Stimulated activated CD4-positive, alpha-beta T cell treated with anti-CD3 and anti-CD28 coated beads, TNF-alpha, amount 100 ng/mL, for 1 hour (primary cell): ENCODE data around the gene LAGE3.

Experiments used
- DNase-seq, 3 donors: peaks; one replicate each; pipeline ENCODE4 v3.0.0-alpha.2; 2020; ENCODE audit warnings: low read depth in 3 of 3, low spot score in 1 of 3

LAGE3 gene

GRCh38 chrX:154477891-154478477 lies 1.1 kb downstream of the LAGE3 start:
- no peak for DNase-seq

GRCh38 chrX:154476821-154477220 lies 2.3 kb downstream of the LAGE3 start:
- no peak for DNase-seq

GRCh38 chrX:154473683-154474082 lies 5.4 kb downstream of the LAGE3 start:
- no peak for DNase-seq

- DNase-seq: no peak
Observed at GRCh38 chrX:154472685-154473632, 6.1 kb downstream of the LAGE3 start.

- DNase-seq: no peak
Observed at GRCh38 chrX:154471839-154472684, 7.0 kb downstream of the LAGE3 start.

DNA sequence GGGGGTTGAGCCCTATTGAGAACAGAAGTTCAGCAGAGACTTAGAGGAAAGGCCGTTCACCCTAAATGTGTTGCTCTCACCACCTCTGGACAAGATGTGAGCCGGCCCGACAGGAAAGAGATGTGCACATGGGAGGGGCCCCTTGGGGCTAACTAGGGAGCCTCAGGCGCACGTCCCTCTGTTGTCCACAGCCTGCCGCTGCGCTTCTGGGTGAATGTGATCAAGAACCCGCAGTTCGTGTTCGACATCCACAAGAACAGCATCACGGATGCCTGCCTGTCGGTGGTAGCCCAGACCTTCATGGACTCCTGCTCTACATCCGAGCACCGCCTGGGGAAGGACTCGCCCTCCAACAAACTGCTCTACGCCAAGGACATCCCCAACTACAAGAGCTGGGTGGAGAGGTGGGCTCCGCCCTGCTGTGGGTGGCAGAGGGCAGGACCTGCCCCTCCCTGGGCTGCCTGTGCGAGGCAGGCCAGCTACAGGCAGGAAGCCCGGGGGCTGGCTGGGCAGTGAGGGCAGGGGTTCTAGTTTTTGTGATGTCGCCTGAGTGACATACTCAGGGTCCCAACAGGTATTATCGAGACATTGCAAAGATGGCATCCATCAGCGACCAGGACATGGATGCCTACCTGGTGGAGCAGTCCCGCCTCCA lies 8.0 kb downstream of the LAGE3 start:
- no peak for DNase-seq

- DNase-seq: no peak
Observed at GRCh38 chrX:154470434-154470833, 8.6 kb downstream of the LAGE3 start.

DNA sequence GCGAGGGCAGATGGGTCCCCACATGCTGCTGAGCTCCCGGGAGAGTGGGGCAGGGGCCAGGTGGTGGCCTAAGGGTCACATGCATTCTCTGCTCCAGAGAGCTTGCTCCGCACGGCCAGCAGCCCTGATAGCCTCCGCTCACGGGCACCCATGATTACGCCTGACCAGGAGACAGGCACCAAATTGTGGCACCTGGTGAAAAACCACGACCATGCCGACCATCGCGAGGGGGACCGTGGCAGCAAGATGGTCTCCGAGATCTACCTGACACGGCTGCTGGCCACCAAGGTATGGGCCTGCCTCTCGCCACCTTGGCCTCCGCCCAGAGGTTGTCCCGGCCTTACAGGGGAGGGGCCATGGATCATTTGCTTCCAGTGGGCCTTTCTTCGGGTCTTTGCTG lies 9.2 kb downstream of the LAGE3 start:
- no peak for DNase-seq

DNA sequence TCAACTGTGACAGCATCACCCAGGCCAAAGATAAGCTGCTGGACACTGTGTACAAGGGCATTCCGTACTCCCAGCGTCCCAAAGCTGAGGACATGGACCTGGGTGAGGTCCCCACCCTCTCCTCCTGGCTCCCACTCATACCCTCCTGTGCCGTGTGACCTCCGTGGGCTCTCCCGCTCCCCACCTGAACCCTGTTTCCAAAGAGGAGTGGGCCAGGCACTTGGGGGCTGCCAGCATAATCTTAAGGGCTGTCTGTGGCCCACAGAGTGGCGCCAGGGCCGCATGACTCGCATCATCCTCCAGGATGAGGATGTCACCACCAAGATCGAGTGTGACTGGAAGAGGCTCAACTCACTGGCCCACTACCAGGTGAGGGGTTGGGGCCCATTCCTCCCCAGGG lies 10.0 kb downstream of the LAGE3 start:
- no peak for DNase-seq

DNA sequence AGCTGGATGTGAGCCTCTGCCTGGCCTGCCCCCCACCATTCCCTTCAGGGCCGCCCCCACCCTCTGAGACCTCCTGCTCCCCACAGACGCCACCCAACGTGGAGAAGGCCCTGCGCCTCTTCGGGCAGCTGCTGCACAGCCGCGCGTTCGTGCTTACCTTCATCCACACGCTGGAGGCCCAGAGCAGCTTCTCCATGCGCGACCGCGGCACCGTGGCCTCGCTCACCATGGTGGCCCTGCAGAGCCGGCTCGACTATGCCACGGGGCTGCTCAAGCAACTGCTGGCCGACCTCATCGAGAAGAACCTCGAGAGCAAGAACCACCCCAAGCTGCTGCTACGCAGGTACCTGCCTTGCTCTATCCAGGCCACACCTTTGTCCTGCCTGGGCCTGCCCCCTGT lies 10.9 kb downstream of the LAGE3 start:
- no peak for DNase-seq

GRCh38 chrX:154467556-154467955 lies 11.5 kb downstream of the LAGE3 start:
- no peak for DNase-seq

DNA sequence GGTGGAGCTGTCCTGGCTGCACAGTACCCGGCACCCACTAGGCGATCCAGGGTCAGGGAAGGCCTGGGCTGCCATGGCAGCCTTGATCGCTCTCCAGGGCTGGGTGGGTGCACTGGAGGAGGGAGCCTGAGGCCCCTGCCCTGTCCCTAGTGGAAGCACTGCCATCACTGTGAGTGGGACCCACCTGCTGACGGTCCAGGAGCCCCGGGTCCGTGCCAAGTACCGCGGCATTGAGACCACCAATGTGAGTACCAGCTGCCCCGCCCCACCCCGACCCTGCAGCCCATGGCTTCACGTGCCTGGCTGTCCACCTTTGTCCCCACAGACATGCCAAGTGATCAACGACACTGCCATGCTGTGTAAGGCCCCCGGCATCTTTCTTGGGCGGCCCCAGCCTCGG lies 12.2 kb downstream of the LAGE3 start:
- DNase-seq: no peak

DNA sequence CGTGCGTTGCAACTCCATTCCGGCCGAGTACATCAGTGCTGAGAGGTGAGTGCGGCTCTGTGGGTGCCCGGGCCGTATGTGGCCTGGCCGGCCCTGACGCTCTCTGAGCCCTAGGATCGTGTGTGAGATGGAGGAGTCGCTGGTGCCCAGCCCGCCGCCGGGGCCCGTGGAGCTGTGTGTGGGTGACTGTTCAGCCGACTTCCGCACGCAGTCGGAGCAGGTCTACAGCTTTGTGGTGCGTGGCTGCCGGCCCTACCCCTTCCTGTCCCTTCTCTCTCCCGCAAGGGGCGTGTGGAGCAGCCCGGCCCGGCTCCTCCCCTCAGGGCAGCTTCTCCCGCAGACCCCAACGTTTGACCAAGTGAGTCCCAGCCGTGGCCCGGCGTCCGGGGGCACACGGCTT lies 13.0 kb downstream of the LAGE3 start:
- no peak for DNase-seq

- no peak for DNase-seq
Observed at GRCh38 chrX:154465601-154466000, 13.5 kb downstream of the LAGE3 start.

DNA sequence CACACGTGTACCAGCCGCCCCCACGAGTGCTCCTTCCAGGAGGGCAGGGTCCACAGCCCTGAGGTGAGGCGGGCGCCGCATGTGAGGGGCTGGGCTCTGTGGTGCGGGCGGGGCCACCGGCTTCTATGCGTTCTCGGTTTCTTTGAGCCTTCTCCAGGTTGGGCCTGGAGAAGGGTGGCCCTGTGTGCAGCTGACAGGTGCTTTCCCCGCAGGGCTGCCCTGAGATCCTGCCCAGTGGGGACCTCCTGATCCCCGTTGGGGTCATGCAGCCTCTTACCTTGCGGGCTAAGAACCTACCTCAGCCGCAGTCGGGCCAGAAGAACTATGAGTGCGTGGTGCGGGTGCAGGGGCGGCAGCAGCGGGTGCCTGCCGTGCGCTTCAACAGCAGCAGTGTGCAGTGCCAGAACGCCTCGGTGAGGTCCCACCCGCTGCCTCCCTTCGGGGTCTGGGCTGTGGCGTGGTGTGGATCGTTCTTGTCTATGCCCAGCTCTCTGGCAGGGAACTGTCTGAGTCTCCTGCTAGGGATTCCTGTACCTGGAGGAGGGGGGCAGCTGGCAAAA lies 14.2 kb downstream of the LAGE3 start:
- no peak for DNase-seq

GRCh38 chrX:154463611-154464220 lies 15.4 kb downstream of the LAGE3 start:
- DNase-seq: no peak

GRCh38 chrX:154462396-154462795 lies 16.7 kb downstream of the LAGE3 start:
- no peak for DNase-seq

DNA sequence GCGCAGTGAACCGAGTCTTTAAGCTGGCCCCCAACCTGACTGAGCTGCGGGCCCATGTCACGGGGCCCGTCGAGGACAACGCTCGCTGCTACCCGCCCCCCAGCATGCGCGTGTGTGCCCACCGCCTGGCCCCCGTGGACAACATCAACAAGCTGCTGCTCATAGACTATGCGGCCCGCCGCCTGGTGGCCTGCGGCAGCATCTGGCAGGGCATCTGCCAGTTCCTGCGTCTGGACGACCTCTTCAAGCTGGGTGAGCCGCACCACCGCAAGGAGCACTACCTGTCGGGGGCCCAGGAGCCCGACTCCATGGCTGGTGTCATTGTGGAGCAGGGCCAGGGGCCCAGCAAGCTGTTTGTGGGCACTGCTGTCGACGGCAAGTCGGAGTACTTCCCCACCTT lies 18.8 kb downstream of the LAGE3 start:
- no peak for DNase-seq

GRCh38 chrX:154459832-154460231 lies 19.2 kb downstream of the LAGE3 start:
- DNase-seq: no peak

DNA sequence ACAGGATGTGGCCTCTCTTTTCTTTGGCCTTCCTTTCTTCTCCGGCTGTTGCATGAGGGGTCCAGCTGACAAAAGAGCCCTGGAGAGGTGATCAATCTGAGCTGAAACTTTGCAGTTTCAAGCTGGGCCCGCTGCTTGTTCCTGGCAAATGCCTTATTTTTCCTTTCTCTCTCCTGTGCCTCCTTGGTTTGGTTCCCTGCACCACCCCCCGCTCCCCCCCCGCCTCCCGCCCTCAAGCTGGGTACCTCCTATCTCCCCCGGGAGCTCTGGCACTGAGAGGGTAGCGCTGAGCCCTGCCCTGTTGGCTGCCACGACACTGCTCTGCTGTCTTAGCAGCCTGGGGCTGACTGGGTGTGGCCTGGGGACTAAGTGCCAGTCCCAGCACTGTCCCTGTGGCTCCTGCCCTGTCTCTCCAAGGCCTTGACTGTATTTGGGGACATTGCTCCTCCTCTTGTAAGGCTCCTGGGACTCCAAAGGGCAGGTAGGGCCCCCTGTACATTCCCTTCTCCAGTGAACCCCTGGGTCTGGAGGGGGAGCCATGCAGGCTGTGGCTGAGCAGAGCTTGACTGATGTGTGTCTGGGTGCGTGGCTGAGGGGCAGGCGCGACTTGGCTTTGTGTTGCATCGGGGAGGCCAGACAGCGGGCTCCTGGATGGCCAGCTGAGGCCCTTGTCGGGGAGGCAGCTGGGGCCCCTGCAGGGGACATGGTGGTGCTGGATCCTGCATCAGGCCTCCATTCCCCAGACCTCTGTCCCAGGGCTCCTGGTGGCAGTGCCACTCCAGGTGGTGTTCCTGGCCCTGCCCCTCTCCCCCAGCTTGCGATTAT lies 19.9 kb downstream of the LAGE3 start:
- no peak for DNase-seq
